GM18505 (cell line): ENCODE results near the gene NCOA1.

Source experiments
- ATAC-seq: cut with Tn5 transposase; IDR thresholded peaks from one replicate; pipeline ENCODE4 v1.9.1; 2021; ENCODE audit not compliant: unreplicated experiment
- POLR2A ChIP-seq: IDR thresholded peaks from 4 replicates; pipeline ENCODE4 v1.6.1; 2011; ENCODE audit warnings: borderline replicate concordance; ENCODE audit not compliant: insufficient read depth, insufficient read length; ENCODE audit errors: extremely low read depth

The NCOA1 gene

DNA sequence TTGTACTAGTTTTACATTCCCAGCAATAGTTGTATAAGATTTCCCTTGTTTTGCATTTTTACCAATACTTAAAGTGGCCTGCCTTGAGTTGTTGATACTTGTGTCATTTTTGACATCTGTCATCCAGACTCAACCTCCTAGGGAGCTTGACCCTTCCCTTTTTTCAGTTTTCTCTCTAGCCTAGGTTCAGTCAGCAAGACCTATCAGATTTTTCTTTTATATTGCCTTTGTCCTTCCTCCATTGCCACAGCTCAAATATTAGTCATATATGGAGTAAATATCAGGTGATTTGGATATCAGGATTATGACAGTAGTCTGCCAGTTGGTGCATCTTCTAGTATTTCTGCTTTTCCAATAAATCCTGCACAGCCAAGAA is 315.6 kb downstream of the NCOA1 start:
- no peak for TF ChIP-seq POLR2A
- ATAC-seq: no peak

- no peak for ATAC-seq
- no peak for TF ChIP-seq POLR2A
These were observed 318.4 kb downstream of the NCOA1 start for GRCh38 chr2:24809316-24810007.

DNA sequence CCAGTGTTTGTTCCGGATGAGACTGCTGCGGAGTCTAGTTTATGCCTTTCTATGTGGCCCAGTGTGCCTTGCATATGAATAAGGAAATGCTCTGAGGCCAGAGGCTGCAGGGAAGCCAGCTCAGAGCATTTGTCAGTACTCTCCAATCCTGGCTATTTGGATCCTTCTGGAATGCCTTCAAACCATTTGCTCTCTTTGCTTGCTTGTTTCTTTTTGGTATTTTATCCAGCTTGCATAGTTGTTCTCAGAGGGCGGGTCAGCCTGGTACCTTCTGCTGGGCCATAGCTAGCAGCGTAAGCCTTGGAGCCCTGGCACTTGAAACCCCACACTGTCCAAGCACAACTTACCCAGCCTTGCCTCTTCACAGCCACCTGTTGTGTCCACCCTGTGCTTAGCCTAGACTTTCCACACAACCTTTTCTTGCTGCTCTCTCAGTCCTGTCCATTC is 322.7 kb downstream of the NCOA1 start:
- TF ChIP-seq POLR2A: no peak
- no peak for ATAC-seq

GRCh38 chr2:24814516-24814915 is 323.5 kb downstream of the NCOA1 start:
- TF ChIP-seq POLR2A: no peak
- ATAC-seq: no peak

DNA sequence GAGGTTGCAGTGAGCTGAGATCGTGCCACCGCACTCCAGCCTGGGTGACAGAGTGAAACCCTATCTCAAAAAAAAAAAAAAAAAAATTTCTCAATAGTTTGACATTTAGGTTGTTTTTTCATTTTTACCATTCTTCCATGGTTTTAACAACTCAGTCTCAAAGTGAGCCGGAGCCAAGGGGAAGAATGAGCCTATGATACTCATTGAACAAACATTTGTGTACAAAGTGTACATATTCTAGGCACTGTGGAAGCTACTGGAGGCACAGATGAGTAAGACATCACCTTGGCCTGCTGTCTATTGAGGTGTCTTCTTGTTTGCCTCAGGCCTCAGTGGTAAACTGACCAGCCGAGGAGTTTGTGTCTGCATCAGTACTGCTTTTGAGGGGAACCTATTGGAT is 324.1 kb downstream of the NCOA1 start:
- ATAC-seq: no peak
- TF ChIP-seq POLR2A: no peak

DNA sequence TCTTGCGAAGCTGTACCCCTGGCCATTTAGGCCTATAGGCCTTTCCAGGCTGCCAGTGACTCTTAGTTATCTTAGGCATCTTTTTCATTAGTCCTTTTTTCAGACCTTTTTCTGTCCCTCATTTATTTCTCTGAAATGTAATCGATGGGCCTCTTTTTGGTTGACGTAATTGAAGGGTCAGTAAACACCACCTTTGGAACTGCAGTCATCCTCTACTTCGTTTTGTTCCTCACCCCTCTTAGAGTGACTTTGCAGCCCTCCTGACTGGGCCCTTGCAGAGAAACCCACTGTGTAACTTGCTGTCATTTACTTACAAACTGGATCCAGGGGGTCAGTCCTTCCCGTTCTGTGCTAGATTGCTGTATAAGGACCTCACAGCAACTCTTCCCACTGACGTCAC is 325.4 kb downstream of the NCOA1 start:
- ATAC-seq: no peak
- no peak for TF ChIP-seq POLR2A

- TF ChIP-seq POLR2A: no peak
- ATAC-seq: no peak
These were observed 325.8 kb downstream of the NCOA1 start for GRCh38 chr2:24816884-24817283.

DNA sequence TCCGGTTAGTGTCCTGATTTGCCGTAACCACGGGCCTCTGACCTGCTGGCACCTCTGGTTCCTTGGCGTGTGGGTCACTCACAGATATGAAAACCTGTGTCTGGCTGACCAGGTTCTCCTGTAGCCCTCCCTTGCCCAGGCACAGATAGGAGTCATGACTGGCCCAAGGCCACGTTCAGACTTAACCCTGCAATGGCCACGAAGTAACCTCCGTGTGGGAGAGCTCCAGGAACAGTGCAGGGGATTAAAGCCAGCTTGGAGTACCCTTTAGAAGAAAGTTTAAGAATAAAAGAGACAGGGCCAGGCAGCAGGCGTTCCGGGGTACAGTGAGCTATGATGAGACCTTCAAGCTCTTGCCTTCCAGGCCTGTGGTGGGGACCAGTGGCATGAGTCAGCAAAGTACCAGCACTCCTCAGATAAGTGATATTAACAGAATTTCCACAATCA is 327.7 kb downstream of the NCOA1 start:
- ATAC-seq: no peak
- TF ChIP-seq POLR2A: no peak

- ATAC-seq: no peak
These were observed 328.6 kb downstream of the NCOA1 start for GRCh38 chr2:24819442-24820174.

DNA sequence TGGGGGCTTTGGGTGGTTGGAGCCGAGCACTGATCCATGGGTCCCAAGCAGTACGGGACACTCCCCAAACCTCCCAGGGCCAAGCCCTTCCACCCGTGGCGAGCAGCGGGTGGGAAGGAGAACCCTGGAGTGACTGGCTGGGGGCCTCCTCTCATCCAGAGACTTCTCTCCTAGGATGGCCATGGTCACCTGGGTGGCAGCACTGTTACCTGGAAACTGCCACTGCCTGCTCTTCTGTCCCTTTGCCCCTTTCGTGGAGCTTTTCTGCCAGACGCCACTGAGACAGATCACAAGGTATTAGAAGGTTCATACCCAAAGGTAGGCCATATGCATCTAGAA is 329.1 kb downstream of the NCOA1 start:
- no peak for ATAC-seq
- TF ChIP-seq POLR2A: peak; percentile 20

More at GRCh38 chr2:24819442-24820174, 328.6 kb downstream of the NCOA1 start:
- TF ChIP-seq POLR2A: no peak
